Activated effector memory CD4-positive, alpha-beta T cell treated with Interleukin-2 at 50 U/mL for 16 hours (primary cell): ENCODE results near the gene AVPI1.

Experiments
- DNase-seq: peaks from one replicate; pipeline ENCODE4 v3.0.0-alpha.2; 2020

Gene AVPI1, protein sequence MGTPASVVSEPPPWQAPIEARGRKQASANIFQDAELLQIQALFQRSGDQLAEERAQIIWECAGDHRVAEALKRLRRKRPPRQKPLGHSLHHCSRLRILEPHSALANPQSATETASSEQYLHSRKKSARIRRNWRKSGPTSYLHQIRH

DNA sequence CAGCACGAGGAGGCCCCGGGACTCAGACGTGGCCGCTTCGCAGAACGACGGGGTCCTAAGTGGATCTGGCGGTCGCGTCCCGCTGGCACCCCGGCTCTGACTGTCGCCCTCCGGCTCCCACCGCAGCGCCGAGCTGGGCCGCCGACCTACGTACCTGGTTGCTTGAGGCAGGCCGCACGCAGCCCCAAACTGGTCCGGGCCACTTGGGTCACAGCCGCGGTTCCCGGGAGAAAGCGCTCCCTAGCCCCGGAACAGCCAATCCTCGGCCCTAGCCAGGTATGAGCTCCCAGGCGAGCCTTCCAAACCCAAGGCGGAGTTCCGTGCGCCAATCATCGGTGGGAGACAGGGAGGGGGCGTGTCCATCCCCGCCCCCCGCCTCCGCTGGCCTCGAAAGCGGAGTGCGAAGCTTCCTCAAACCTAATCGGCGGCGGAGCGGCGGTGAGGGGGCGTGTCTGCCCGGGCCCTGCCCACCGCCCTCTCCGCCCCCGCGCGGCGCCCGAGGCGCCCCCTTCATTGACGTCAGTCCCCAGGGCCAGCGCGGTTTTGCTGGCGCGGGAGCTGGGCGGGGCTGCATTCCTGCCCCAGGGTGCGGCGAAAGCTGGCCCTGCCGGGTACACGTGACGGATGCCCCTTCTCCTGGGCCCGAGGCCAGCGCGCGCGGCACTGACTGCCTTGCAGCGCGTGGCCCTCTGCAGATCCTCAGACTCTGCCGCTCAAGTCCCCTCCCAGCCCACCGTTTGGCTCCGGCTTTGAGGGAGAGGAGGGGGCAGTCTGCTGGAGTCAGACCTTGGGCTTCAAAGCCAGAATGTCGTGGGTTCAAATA lies at the start of gene AVPI1:
TSS of gene AVPI1 (minus strand) at position 280 of the 823 bp plus-strand sequence. CDS start 7,336 bp downstream, outside the sequence.
- DNase-seq, result peak; percentile 91

DNA sequence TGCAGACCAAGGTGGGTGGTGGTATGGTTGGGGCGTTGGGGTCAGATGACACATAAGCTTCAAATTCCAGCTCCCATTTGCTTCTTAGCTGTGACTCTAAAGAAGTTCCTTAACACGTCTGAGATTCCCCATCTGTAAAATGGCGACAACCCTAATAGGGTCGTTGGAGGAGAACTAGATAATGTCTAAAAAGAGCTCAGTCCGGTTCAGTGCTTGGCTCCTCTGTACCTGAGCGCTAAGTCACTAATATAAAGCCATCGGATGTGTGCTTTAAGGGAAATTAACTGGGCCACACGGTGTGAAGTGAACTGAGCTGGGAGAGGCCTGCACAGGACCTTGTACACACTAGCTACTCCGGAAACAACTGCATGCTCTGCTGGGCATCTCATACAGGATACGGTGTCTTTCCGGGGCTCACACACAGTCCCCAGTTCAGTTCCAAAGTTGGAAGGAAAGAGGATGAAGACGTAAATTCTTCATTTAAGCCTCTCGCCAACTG lies 49.4 kb upstream of the AVPI1 start:
- no peak for DNase-seq

DNA sequence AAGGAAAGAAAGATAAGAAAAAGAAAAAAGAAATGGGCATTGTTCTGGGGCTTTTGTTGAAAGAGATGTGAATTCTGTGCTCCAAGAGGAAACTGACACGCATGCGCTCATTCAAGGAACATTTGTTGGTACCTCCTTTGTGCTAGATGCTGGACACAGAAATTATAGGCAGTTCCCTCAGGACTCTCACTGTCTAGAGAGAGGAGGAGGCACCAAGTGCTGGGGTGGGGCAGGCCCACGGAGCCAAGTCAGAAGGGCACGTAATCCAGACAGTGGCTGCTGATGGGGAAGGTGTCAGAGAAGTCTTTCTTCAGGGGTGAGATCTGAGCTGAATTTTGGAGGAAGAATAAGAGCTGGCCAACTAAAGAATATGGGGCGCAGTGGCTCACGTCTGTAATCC lies 47.0 kb upstream of the AVPI1 start:
- DNase-seq, result no peak

DNA sequence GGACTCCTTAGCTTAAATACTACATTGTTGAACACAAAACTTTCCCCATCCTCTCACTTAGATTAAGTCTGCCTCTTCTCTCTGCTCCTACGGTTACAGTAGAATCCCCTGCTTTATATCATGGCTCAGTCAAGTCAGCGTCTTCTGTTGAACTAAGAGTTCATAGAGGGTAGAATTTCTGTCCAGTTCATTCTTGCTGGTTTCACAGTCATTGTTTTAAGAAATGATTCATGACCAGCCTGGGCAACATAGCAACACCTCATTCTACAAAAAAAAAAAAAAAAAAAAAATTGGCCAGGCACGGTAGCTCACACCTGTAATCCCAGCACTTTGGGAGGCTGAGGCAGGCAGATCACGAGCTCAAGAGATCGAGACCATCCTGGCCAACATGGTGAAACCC lies 46.2 kb upstream of the AVPI1 start:
- DNase-seq, result no peak

DNA sequence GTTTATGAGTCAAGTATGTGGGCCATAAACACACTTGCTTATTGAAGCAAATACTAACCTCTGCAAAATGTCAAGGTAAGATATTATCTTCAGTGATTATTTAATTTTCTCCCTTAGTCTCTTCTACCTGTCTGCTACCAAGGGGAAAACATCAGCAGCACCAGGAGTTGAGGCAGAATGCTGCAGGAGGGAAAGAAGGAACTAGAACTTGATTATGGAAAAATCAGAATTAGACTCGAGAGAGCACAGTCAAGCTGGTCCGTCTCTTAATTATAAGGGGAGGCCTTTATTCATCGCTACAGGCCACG lies 45.0 kb upstream of the AVPI1 start:
- no peak for DNase-seq

DNA sequence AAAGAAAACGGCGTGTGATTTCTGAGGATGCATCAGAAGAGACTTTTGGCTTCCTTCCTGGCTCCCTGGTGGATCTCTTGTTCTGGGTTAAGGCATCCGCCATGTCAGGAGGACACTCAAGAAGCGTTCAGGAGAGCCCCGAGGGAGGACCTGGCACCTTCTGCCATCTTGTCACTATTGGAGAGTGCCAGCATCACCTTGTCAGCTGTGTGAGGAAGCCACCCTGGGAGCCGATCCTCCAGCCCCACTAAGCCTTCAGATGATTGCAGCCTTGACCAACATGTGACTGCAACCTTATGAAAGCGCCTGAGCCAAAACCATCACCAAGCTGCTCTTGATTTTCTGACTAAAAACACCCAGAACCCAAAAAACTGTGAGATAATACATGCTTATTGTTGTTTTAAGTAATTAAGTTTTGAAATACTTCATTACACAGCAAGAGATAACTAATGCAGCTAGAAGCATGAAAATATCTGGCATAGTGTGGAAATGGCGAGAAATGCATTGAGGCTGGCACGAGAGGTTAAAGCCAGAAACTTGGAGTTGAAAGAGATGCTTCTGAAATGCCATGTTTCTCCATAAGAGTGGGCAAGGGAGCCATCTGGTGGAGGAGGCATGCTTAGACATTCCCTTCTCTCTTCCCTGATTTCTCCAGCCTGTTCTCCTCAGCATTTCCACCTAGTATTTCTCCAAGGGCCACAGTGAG lies 44.5 kb upstream of the AVPI1 start:
- DNase-seq, result peak; percentile 18

DNA sequence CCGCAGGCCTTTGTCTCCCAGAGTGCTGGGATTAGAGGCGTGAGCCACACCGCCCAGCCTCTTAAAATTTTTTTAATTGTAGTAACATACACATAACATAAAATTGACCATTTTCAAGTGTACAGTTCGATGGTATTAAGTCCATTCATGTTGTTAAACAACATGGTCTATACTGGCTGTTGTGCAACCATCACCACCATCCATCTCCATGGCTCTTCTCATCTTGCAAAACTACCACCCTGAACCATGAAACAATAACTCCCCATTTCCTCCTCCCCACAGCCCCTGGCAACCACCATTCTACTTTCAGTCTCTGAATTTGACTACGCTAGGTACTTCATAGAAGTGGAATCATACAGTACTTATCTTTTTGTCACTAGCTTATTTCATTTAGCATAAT lies 42.0 kb upstream of the AVPI1 start:
- DNase-seq, result no peak

DNA sequence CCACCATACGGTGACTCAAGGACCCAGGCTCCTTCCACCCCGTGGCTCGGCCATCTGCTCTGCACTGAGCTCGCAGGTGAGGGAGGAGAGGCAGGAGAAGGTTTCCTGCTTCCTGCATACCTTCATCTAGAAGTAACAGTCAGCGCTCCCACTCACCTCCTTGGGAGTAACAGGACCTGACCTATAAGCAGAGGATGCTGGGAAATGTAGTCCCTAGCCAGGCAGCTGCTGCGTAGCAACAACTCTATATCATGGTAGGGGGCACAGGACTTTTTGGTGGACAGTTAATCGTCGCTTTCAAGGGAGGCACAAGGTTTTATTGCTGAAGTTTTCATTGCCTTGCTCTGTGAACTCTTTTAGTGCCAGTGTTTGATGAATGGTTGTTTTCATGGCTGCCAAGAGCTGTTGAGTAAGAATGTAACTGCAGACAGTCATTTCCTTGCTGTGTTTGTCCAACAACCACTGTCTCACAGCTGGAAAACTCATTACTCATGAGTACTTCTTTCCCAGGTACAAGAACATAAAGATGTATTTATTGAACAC lies 39.7 kb upstream of the AVPI1 start:
- no peak for DNase-seq

DNA sequence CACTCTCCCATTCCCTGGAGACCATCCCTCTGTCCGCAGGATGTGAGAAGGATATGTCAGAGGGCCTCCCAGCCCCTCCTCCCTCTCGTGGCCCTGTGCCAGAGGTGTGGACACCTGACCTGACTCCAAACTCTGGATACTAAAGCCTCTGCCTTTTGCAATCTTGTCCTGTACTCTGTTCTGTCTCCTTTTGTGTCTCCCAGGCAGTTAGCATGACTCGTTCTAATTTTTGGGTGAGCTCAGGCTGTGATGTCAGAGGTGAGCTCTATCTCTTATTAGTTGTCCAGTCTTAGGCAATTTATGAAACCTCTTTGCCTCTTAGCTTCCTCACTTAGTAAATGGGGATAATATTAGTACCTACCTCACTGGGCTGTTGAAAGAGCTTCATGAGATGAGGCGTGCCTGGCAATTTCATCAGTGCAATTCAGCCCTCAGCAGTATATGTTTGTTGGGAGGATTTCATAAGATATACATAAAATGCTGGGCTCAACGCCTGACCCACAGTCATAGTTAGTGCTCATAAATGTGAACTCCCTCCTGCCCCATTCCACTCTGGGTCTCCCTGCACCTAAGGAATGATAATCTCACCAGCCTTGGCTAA lies 37.4 kb upstream of the AVPI1 start:
- no peak for DNase-seq

DNA sequence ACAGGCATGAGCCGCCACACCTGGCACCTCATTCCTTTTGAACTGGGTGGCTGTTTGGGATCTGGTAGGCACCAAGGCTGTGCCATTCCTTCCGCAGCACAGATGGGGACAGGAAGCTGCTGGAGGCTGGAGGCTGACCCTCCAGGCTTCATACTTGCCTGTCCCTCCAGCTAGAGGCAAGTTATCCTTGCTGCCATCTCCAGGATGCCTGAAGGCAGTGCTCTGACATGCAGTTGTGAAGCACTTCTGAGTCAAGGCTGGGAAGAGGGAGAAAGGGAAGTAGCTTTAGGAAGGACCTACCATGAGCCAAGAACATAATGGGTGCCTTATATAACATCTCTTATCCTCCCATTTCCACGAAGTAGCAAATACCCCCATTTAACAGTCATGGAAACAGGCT lies 36.0 kb upstream of the AVPI1 start:
- no peak for DNase-seq

DNA sequence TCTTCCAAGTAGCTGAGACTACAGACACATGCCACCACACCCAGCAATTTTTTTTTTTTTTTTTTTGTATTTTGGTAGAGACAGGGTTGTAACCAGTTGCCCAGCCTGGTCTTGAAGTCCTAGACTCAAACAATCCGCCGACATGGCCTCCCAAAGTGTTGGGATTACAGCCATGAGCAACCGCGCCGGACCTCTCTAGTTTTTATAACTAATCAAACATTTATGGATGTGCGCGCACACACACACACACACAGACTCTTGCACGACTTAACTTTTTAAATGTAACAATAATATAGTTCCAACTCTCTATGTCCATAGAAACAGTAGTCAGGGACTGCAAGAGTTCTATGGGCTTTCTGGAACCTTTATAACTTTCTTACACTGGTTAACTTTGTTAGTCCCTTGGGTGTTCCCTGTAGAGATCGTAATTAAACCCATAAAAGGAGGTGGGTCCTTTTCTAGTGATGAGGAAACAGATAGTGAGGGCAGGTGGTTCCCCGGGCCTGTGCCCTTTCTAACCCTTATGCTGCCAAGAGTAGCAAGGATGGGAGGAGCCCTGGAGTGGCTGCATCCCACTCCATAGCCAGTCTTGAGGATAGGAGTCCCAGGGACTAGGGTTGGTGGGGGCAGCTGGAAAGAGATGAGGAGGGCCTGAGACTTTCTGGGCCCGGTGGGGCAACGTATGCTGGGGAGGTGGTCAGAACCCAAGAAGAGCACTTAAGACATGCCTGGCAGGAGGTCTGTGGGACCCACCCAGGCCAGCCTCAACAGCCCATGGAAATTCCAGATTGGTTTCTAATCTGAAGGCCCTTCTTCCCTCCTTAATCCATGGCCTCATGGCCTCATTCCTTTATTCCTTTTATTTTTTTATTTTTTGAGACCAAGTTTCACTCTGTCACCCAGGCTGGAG lies 35.1 kb upstream of the AVPI1 start:
- no peak for DNase-seq

DNA sequence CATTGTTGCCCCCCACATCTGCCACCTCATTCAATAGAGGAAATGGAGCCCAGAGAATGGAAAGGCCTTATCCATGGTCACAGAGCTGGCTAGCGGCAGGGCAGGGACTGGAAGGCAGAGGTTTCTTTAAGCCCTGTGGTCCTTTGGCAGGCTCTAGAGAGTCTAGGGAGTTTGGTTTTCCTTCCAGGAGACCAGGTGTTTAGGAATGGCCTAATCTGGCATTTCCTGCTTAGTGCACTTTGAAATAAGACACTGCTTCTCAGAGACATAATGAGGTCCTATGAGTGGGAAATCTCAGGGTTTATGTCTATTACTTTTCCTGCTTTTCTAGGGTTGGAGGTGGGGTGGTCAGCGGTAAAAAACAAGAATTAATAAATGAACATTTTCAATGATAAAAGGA lies 32.6 kb upstream of the AVPI1 start:
- no peak for DNase-seq

DNA sequence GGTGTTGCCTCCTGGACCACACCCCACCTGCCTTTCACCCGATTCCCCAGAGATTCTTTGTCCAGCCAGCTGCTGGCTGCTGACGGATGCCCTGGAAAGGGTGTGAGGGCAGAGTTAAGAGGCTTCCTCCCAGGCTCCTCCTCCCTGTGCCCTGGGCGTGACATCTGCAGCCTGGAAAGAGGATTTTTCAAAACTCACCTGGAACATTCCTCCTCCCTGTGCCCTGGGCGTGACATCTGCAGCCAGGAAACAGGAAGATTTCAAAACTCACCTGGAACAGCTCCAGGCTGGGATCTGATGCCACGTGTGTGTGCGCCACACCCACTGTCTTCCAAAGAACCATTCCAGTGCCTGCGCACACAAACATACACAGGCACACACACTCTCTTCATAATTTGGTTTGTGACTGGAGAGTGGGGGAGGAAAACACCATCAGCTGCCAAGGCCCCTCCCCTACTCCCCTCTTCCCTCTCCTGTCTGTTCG lies 31.7 kb upstream of the AVPI1 start:
- no peak for DNase-seq

DNA sequence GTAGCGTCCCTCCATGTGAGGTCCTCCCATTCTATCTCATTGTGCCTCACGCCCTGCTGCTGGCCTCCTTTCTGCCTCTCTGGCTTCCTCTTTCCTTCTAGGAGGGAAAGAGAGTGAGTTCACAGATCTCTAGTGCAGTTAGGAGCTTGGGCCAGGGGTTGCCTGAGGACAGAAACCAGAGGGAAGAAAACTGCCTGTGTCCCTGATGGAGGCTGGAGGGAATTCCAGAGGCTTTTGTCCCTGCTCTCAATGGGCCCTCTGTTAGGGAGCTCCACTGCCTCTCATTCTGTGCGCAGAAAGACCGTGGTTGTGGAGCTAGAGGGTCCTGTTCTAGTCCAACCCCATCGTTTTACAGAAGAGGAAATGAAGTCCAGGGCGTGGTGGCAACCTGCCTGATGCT lies 31.1 kb upstream of the AVPI1 start:
- no peak for DNase-seq

DNA sequence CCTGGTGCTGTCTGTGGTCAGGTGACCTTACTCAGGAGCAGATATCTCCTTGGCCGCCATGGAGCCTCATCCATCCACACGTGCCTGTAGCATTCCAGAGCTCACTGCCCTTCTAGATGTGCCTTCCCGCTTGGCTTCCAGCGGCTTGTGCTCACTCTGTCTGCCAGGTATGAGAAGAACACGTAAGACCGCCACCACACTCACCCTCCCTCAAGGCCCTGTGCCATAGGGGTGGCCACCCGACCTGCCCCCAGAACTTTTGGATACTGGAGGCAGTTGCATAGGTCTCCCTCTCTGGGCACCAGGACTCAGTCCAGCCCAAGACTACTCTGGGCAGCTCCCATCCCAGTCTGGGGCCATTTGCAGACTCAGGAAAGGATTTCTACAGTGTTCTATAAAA lies 30.6 kb upstream of the AVPI1 start:
- no peak for DNase-seq

DNA sequence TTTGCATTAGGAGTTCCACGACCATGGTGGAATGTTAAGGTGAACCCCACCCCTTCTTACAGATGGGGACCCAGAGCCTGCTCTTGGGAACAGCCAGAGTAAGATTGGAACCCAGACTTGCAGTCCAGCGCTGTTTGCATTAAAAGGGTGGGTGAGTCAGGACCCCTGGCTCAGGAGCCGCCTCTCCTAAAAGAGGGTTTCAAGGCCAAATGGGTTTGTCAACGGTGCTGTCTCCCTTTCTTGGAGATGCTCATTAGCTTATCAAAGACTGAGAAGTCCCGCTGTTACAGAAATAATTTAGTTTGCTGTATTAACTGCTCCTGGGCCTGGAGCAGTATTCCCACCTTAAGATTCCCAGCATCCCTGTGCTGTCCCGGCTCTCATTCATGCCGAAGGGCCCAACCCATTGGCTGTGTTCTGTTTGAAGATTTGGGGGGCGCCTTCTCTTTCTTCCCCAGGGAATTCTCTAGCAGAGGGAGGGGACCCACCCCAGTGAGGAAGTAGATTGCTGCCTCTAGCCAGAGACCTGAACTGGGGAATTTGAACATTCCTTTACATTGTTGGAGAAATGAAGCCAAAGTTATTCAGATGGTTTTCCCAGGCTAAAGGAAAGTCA lies 28.3 kb upstream of the AVPI1 start:
- DNase-seq, result no peak

DNA sequence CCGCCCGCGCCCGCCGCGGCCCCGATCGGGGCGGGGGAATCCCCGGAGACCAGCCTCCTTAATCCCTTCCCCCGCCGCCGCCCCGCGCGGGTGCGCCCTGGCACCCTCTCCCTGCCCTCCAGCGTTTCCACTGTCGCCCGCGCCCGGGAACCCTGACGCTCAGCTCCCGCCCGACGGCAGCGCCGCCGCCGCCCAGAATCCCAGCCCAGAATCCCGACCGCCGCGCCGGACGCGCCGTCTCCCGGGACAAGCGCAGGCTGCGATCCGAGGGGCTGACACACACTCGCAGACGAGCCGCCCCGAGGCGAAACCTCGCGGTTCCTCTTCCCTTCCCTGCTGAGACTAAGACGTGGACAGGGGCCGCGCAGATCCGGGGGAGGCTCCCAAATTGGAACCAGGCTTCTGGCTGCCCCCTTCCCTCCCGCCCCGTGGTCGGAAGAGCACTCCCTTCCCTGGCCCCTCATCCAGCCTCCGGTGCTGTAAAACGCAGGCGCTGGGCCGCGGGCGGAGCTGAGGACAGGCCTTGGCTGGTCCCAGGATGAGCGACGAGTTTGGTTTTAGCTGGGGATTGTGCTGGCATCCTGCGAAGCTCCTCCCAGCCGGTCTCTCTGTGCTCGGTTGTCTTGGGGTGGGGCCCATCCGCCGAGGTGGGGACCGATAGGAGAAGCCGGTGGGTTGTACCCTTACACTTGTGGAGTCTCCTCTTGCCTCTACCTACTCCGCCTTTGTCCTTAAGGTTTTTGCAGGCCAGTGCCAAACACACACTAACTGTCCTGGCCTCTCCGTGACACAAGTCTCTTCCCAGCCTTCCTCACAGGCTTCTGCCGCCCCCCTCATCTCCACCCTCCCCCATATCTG lies 27.6 kb upstream of the AVPI1 start:
- no peak for DNase-seq

DNA sequence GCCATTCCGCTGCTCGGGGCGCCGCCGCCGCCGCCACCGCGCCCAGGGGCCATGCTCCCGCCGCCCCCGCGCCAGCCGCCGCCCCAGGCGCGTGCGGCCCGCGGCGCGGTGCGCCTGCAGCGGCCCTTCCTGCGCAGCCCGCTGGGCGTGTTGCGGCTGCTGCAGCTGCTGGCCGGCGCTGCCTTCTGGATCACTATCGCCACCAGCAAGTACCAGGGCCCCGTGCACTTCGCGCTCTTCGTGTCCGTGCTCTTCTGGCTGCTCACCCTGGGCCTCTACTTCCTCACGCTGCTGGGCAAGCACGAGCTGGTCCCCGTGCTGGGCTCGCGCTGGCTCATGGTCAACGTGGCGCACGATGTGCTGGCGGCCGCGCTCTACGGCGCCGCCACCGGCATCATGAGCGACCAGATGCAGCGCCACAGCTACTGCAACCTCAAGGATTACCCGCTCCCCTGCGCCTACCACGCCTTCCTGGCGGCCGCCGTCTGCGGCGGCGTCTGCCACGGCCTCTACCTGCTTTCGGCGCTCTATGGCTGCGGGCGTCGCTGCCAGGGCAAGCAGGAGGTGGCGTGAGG lies 26.9 kb upstream of the AVPI1 start:
- DNase-seq, result peak; percentile 46

DNA sequence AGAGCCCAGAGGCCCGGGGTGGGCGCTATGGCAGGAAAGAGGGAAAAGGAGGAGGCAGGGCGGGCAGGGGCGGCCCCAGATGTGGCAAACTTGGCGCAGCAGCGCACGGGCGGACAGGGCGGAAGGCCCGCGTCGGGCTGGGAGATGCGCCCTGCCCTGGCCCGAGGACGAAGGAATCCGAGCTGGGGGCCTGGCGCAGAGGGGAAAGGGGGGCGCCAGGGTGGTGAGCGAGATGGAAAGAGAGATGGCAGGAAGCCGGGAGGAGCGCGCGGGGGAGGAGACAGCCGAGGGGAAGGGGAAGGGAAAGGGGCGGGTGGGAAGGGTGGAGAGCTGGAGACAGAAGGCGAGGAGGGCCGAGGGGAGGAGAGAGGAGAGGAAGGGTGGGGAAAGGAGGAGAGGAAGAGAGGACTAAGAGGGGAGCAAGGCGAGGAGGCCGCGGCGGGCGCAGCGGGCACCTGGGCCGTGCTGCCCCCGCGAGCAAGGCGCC lies 26.3 kb upstream of the AVPI1 start, which contains the start of gene MARVELD1:
TSS of gene MARVELD1 (plus strand) at position 392 of the 487 bp plus-strand sequence. CDS start 147 bp downstream, outside the sequence.
- no peak for DNase-seq
